Kidney epithelial cell (primary cell): ENCODE results near the gene STMN1. TPM values are rescaled to one million over a fixed set of nuclear protein-coding genes. Genes with fewer than 3 reads are reported as not detected.
A peak's percentile ranks its signal among the peaks of the same experiment; 100 is the strongest.

Source experiments
- DNase-seq: peaks from one replicate; pipeline ENCODE4 v3.0.0-alpha.2; 2010; ENCODE audit warnings: low read depth
- H3K27me3 ChIP-seq: 2 replicates; pipeline ENCODE4 v1.6.0; 2011; ENCODE audit warnings: low read length; ENCODE audit not compliant: control insufficient read depth, insufficient read depth
- H3K36me3 ChIP-seq: 2 replicates; pipeline ENCODE4 v1.5.1; 2011; ENCODE audit warnings: low read length; ENCODE audit not compliant: control insufficient read depth, insufficient read depth
- H3K4me3 ChIP-seq: 2 replicates; pipeline ENCODE4 v1.5.1; 2011; ENCODE audit warnings: low read depth, mild to moderate bottlenecking, control low read depth, low read length
- CTCF ChIP-seq: IDR thresholded peaks from 2 replicates; pipeline ENCODE4 v1.5.1; 2011; ENCODE audit warnings: mild to moderate bottlenecking, moderate library complexity, low read length, control low read depth, inconsistent platforms; ENCODE audit not compliant: insufficient read depth, poor library complexity, severe bottlenecking
- total RNA-seq: library from RNA; depleted of rRNA; stranded (reverse); fragments of >200 nt; gene quantifications from 2 replicates; pipeline ENCODE4 v1.2.3, GENCODE V29; 2015

Gene STMN1
- total RNA-seq, 1 donor from 2014 or later, result 207 TPM

- Histone ChIP-seq H3K27me3 (no peaks in the 10 kb centered on the region), H3K36me3 (no peaks in the 10 kb centered on the region), H3K4me3 (no peak overlapping the region)
- no peak for DNase-seq
- TF ChIP-seq CTCF, result no peak
Observed at GRCh38 chr1:25862785-25863485, 43.3 kb downstream of the STMN1 start.

- no peak for TF ChIP-seq CTCF
- DNase-seq, result no peak
- no peaks in the 10 kb centered on the region for H3K36me3 ChIP-seq
Observed at GRCh38 chr1:25861316-25862286, 44.6 kb downstream of the STMN1 start.

DNA sequence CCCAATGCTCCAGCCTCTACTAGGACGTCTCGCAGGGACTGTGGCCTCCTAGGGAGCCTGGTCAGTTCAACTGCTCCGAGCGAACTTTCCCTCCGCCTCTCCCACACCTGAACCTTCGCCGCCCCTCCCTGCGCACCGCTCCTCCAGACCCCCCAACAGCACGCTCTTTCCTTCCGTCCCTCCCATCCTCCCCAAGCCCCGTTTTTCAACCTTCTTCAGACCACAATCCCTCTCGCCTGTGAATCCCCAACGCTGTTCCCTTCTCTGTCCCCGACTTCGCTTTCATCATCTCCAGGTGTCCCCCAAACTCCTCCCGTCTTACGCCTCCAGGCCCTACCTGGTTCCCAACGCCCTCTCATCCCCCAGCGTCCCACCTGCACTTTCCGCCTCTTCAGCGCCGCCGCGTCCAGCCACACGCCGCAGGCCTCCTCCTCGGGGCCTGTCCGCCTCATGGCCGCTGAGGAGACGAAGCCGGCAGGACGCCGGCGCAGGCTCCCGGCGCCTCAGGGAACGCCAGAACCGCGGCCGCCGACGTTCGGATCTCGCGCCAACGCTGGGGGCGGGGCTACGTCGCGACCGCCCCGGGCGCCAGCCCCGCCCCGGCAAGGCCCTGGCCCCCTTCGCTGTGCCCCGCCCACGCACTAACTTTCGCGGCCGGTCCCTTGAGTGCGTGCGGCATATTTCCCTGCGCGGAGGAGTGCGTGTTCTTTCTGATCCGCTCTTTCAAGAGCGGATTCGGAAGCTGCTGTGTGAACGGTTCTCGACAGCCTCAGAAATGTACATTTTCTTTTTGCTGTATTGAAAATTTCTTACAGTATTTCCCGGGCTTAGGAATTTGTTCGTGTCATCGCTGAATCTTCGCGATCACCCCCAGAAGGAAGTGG lies 47.1 kb downstream of the STMN1 start, which contains the start of gene AUNIP:
Gene AUNIP, minus strand, starts transcription at position 552 of the 884 bp plus-strand sequence. Its CDS starts 100 bp downstream, at position 452.
- Histone ChIP-seq H3K27me3 (no peaks in the 10 kb centered on the region), H3K4me3 (peak within 1 kb of the TSS; percentile 66), H3K36me3 (no peaks in the 10 kb centered on the region)
- TF ChIP-seq CTCF, result no peak
- DNase-seq, result no peak

More at GRCh38 chr1:25861316-25862286, 44.6 kb downstream of the STMN1 start:
- no peaks in the 10 kb centered on the region for H3K27me3 ChIP-seq
- H3K4me3 ChIP-seq, result no peak overlapping the region

GRCh38 chr1:25858494-25858893 lies 47.7 kb downstream of the STMN1 start:
- Histone ChIP-seq H3K4me3 (peak overlapping the region; percentile 66), H3K27me3 (no peaks in the 10 kb centered on the region), H3K36me3 (no peaks in the 10 kb centered on the region)
- DNase-seq, result no peak
- TF ChIP-seq CTCF, result no peak

DNA sequence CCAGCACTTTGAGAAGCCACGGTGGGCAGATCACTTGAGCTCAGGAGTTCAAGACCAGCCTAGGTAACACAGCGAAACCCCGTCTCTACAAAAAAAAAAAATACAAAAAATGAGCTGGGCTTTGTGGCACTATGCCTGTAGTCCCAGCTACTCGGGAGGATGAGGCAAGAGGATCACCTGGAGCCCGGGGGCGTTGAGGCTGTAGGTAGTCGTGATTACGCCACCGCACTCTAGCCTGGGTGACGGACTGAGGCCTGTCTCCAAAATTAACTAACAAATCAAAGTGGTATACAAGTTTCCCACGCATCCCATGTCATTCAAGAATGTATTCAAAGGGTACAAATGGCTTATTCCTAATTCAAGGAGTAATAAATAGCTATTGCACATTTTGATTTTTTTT lies 49.4 kb downstream of the STMN1 start:
- no peak overlapping the region for H3K4me3 ChIP-seq
- H3K27me3 ChIP-seq, result no peaks in the 10 kb centered on the region
- H3K36me3 ChIP-seq, result no peaks in the 10 kb centered on the region
- no peak for DNase-seq
- TF ChIP-seq CTCF, result no peak
